ENCODE measurements around the gene C5orf63. TPM values are rescaled to one million over a fixed set of nuclear protein-coding genes. Genes with fewer than 3 reads are reported as not detected.

The C5orf63 gene
- total and polyA plus RNA-seq, 2 donors (not counting 3 experiments of a cell fraction or from before 2014, with no cell fraction given): 1.4 to 5.3 TPM

DNA sequence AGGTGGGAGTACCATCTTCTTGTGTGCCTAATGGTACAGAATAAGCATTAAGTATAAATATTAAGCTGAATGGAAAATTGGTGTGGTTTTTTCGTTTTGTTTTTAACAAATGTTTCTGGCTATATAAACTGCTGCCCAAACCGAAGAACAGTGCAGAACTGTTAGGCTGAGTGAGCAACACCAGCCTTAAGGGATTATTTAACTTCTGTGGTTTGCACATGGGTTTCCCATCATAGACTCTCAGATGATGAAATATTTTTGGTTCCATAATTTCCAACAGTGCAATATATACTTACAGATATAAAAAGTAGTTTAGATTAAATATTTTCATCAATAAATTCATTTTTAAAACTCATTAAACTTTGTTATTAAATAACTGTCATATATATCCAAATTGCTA is 16.4 kb downstream of the C5orf63 start:
- Histone ChIP-seq H3K9me1 (replicated peaks; ENCODE audit: control insufficient read depth, extremely low read depth, insufficient read depth, low read length) (no peaks in the 10 kb centered on the region), H3K79me2 (ENCODE audit: control insufficient read depth, insufficient read depth, low read length) (no peaks in the 10 kb centered on the region), H2AFZ (ENCODE audit: low read depth, low read length) (no peak overlapping the region), H4K20me1 (replicated peaks; ENCODE audit: control insufficient read depth, extremely low read depth, insufficient read depth, low read length) (no peaks in the 10 kb centered on the region), H3K36me3 (ENCODE audit: control insufficient read depth in 2 of 2, extremely low read depth in 1 of 2, insufficient read depth in 2 of 2, low read length in 2 of 2) (no peaks in the 10 kb centered on the region), H3K27me3 (ENCODE audit: control insufficient read depth in 2 of 2, insufficient read depth in 2 of 2, low read length in 2 of 2) (no peaks in the 10 kb centered on the region), H3K9ac (replicated peaks; ENCODE audit: extremely low read depth, insufficient read depth, low read length) (no peak overlapping the region), H3K4me3 (replicated peaks in 1 of 3; ENCODE audit: insufficient read depth in 1 of 3, low read depth in 1 of 3, low read length in 3 of 3) (no peak overlapping the region), H3K9me3 (replicated peaks; ENCODE audit: control insufficient read depth, insufficient read depth, low read length) (no peaks in the 10 kb centered on the region), H3K4me1 (ENCODE audit: control insufficient read depth, extremely low read depth, insufficient read depth, low read length) (no peaks in the 10 kb centered on the region), H3K4me2 (ENCODE audit: insufficient read depth, low read length) (no peak overlapping the region), H3K27ac (ENCODE audit: insufficient read depth, low read depth, low read length) (no peak overlapping the region)
- intact Hi-C loops (cut with micrococcal nuclease) (no loop called here), dilution Hi-C loops (cut with MboI; ENCODE audit: extremely low pct_ligation_motif_present, low sequenced_read_pairs) (no loop called here)
- FAIRE-seq (no peak), DNase-seq (ENCODE audit: low read depth, low spot score) (no peak)
- BruUV-seq (replicated peaks): no TSS peak
- TF ChIP-seq JUN (IDR thresholded peaks at IDR 0.05; ENCODE audit: borderline replicate concordance, insufficient read depth, insufficient read length, low read depth): no peak
- TF ChIP-seq POLR2AphosphoS5 (IDR thresholded peaks at IDR 0.05; ENCODE audit: insufficient read depth, low read depth, low read length): no peak
- TF ChIP-seq FOS (IDR thresholded peaks at IDR 0.05; ENCODE audit: borderline replicate concordance, insufficient read depth, low read length): no peak
- no peak for TF ChIP-seq CTCF (IDR thresholded peaks at IDR 0.05; ENCODE audit: extremely low read depth in 1 of 2, insufficient read depth in 1 of 2, low read depth in 1 of 2, low read length in 2 of 2)
- TF ChIP-seq POLR2A (IDR thresholded peaks at IDR 0.05; ENCODE audit: low read depth, low read length): no peak
- no peak for TF ChIP-seq MYC (IDR thresholded peaks at IDR 0.05; ENCODE audit: low read depth, low read length)
- TF ChIP-seq, protein P1, sequence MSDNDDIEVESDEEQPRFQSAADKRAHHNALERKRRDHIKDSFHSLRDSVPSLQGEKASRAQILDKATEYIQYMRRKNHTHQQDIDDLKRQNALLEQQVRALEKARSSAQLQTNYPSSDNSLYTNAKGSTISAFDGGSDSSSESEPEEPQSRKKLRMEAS (IDR thresholded peaks at IDR 0.05; ENCODE audit: insufficient read depth, insufficient read length): no peak
- TF ChIP-seq EZH2 (IDR thresholded peaks at IDR 0.05; ENCODE audit: borderline replicate concordance, low read depth, low read length, severe bottlenecking): no peak
- no peak for TF ChIP-seq GATA2 (IDR thresholded peaks at IDR 0.05; ENCODE audit: insufficient read depth, insufficient read length, low read depth, low read length)
- ChIA-PET POLR2A (no interaction called here), CTCF (no interaction called here)
